CMK (cell line): ENCODE measurements around the gene FOCAD.

Experiments
- DNase-seq: peaks from one replicate; pipeline ENCODE4 v3.0.0-alpha.2; 2010; ENCODE audit warnings: low read depth

The FOCAD gene

DNA sequence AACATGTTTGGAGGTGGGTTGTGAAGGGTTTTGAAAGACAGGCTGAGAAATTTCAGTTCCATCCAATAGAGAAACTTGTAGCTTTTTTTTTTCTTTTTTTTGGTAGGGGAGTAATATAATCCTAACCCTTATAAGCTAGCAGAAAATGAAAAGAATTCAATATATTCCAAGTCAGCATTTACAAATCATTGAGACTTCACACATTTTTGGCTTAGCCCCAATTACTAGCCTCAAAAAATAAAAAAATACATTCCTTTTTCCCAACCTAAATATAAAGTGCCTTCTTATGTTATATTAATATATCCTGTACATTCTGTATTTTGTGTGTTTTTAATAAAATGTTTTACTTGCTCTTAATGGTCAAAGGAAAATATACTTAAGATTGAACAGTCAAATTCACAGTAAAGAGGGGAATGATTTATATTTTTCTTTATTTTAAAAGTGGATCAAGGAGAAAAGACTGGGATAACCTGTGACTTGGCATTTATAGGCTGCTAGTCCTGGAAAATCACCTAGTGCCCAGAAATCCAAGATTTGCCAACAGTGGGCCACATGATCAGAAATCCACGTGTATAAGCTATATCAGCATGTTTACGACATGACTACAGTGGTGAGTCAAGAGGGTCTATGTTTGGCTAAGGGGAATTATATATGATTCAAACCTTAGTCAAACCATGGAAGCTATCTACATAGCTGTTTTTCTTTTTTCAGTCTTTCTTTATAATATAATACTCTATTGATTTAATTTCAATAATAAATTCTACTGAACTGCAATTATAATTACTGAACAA lies 332.8 kb downstream of the FOCAD start:
- DNase-seq: no peak

DNA sequence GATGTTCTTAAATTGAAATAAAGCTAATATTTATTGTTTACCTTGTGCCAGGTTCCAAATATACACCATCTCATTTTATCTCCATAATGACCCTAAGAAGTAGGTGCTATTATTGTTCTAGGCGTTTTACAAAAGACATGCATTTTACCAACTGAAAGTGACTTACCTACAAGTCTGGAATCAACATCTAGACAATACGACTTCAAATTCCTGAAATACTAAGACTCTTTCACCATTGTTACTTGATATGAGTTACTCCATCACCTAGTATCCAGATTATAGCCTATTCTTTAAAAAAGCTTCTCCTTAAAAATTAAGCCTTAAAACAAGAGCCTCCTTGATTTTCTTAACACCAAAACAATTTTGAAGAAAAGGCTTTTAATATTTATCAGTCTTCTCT lies 334.1 kb downstream of the FOCAD start:
- no peak for DNase-seq

DNA sequence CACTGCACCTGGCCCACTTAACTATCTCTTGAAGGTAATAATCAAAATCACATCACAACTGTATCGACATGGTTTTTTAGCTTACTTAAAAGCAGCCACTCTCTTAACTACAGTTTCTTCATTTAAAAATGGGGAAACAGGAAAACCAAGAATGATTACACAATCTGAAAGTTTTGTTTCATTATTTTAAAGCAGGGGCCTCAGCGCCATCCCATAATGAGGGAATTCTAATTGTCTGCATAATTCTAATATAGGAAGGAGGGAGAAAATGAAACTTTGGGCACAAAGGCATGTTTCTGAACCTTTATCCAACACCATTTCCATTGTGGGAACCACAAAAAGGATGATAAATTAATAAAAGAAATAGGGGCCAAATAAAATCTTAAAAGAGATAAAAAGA lies 339.8 kb downstream of the FOCAD start:
- no peak for DNase-seq

DNA sequence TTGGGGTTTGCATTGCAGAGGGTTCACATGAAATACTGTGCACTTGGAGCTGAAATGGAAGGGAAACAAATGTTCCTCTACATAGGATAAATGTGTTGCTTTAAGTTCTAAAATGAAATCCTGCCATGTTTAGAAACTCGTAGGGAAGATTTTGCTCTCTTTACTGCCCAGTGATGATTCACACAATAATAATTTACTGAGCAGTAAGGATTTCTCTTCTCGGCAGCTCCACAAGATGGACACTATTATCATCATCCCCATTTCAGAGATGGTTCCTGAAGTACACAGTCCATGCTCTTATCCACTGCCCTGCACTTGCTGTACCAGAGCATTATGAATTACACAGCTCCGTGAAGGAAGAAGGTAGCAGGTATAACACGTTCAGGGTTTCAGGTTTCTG lies 343.2 kb downstream of the FOCAD start:
- DNase-seq: no peak

DNA sequence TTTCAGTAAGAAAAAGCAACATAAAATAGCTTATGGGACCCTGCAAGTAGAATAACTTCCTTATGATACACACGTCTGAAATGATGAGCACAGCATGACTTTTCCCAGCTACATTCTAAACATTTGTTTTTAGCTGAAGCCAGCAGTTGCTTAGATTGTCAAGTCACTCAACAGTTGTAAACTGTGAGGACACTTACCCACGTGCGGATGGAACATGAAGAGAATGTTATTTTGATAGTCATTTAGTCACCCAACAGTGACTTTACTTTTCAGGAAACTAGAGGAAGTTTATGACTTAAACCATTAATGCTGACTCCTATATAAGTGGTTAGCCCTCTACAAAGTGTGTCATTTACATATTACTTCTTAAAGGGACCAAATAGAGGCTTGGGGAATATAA lies 344.4 kb downstream of the FOCAD start:
- DNase-seq: no peak

DNA sequence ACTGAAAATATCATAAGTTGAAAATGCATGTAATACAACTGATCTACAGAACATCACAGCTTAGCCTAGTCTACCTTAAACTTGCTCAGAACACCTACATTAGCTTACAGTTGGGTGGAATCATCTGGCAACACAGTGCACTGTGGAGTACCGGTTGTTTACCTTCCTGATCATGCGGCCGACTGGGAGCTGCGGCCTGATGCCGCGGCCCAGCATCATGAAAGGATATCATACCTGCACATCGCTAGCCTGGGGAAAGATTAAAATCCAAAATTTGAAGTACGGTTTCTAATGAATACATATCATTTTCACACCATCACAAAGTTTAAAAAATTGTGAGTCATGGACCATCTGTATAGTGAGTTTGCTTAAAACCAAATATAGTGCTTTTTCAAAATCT lies 345.6 kb downstream of the FOCAD start:
- DNase-seq: no peak

DNA sequence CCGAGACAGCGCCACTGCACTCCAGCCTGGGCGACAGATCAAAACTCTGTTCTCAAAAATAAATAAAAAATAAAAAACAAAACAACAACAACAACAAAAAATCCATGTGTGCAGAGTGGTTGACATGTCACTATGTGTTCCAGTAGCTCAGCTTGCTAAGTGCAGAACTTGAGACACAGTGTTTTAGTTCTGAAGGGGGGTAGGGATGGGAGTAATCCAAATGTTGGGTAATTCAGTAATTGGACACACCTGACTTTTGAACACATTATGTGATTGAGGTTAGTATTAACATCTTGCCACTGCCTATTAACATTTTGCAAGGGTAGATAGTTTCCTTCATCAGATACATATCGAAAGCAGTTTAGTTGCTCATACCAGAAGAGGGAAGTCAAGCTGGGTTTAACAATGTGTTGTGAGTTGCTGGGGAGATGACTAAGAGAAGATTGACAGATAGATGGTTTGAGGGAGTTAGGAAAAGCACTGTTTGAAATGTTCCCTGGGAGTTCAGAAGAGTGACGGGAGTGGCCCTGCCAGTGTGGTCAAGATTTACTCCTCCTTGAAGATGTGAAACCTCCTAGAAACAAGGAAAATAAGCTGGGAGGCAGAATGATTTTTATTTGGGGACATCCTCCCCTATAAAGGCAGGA lies 346.5 kb downstream of the FOCAD start:
- no peak for DNase-seq

DNA sequence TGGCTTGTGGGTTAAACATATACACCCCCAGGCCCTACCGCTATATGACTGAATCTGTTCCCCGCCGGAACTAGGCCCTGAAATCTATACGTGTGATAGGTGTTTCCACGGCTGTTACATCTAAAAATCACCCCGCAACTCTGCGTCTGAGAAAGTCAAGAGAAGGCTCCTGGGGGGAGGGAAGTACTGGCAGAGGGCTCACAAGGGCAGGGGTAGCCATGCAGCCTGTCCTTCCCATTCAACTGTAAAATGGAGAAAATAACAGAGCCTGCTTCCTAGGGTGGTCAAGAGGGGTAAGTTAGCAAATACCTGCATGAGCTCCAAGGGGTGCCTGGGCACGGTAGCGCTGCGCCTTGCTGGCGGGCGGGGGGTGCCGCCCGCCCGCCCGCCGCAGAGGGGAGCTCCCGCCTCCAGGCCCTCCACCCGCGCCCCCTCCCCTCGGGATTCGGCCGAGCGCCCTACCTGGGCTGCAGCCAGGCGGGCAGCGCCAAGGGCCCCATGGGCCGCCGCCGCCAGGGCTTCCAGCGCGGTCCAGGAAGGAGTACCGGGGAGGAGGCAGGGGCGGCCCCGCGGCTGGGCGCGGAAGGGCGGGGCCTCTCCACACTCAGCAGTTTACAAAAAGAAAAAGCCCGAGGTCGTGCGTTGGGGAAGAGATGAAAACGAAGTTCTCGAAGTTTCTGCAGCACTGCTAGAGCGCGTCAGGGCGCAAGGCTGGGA lies 347.2 kb downstream of the FOCAD start, which contains the start of gene HACD4:
HACD4 (minus strand) TSS at position 550 of the 717 bp plus-strand sequence; CDS start at position 500, 50 bp downstream.
- DNase-seq: no peak

DNA sequence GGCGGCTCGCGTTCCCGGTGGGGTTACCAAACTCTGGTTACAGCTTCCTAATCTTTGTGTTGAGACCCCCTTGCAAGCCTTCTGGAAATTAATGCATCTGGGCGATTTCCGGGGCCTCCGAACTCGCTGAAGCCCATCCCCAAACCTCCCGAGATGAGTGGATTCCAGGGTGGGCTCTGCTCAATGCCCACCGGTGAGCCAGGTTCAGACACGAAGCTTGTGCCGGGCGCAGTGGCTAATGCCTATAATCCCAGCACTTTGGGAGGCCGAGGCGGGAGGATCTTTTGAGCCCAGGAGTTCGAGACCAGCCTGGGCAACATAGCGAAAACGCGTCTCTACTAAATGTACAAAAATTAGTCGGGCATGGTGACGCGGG lies 347.7 kb downstream of the FOCAD start:
- DNase-seq: no peak

DNA sequence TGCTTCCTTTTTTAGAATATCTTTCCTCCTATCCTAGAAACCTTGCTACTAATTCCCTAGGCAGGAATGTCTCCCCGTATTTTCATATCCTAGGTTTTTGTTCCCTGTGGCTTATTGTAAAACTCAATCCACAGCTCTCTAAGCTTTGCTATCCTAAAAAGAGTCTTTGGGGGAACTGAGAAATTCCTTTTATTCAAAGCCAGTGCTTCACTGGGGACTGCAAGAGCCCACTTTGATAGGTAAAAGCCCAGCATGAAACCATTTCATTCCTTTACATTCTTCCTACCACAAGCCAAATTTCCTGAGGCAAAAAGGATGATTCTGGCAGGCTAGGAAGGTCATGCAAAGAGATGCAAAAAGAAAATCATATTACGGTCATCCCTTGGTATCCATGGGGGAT lies 353.2 kb downstream of the FOCAD start:
- DNase-seq: no peak

DNA sequence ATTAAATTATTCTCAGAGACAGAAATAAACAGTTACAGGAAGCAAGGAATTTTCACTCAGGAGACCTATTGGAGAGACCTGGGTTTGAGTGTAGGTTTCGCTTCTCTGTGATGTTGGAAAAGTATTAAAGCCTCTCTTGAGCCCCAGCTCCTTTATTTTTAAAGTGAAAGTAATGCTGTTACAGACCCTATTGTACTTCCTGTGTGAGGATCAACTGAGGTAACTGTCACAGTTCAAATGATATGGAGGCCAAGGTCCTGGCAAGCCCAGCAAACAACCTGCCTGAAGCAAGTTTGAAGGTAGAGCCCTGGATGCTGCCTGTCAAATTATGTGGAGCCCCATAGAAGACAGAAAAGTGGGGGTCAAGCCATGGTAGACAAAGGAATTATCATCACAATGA lies 355.2 kb downstream of the FOCAD start:
- DNase-seq: no peak

DNA sequence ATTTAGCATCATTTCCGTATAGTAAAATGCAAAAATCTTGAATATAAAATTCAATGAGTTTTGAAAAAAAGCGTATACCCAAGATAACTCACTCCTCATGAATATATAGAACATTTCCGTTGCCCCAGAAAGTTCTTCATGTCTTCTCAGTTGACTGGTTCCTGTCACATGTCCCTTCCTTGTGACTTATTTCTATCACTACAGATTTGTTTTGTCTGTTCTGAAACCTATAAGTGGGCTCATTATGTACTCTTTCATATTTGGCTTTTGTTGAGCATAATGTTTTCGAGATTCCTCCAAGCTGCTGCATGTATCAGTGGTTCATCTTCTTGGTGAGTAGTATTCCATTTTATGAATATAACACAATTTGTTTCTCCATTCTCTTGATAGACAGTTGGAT lies 358.4 kb downstream of the FOCAD start:
- DNase-seq: no peak

DNA sequence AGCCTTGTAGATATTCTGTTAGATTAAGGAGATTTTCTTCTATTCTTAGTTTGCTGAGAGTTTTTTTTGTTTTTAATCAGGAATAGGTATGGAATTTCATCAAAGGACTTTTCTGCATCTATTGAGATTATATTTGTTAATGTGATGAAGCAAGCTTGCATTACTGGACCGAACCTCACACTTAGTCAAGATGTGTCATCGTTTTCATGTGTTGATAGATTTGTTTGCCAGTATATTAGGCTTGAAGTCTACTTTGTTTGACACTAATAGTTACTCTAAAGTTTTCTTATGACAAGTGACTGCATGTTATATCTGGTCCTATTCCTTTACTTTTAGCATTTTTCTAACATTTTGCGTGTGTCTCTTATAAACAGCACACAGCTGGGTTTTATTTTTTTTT lies 359.8 kb downstream of the FOCAD start:
- no peak for DNase-seq
